IPS-20b (cell line): ENCODE data around the gene GSKIP.

Source experiments
- H3K27ac ChIP-seq: one replicate; pipeline ENCODE4 v1.5.1; 2013; ENCODE audit warnings: low read length
- H3K27me3 ChIP-seq: 2 replicates; pipeline ENCODE4 v1.6.1; 2013; ENCODE audit warnings: mild to moderate bottlenecking, low read length, inconsistent platforms; ENCODE audit not compliant: insufficient read depth
- H3K36me3 ChIP-seq: 2 replicates; pipeline ENCODE4 v1.6.1; 2013; ENCODE audit warnings: low read depth, mild to moderate bottlenecking, inconsistent platforms, low read length, moderate library complexity; ENCODE audit not compliant: insufficient read depth
- H3K4me1 ChIP-seq: 2 replicates; pipeline ENCODE4 v1.6.1; 2013; ENCODE audit warnings: mild to moderate bottlenecking, control low read depth, inconsistent platforms, low read length, moderate library complexity; ENCODE audit not compliant: insufficient read depth
- H3K4me3 ChIP-seq: 2 replicates; pipeline ENCODE4 v1.5.1; 2013; ENCODE audit warnings: mild to moderate bottlenecking, low read length, inconsistent platforms
- H3K9ac ChIP-seq: 2 replicates; pipeline ENCODE4 v1.6.1; 2013; ENCODE audit warnings: low read depth, mild to moderate bottlenecking, inconsistent platforms, low read length, moderate library complexity
- H3K9me3 ChIP-seq: 2 replicates; pipeline ENCODE4 v1.6.1; 2013; ENCODE audit warnings: mild to moderate bottlenecking, low read depth, low read length, inconsistent platforms; ENCODE audit not compliant: insufficient read depth

Gene GSKIP

DNA sequence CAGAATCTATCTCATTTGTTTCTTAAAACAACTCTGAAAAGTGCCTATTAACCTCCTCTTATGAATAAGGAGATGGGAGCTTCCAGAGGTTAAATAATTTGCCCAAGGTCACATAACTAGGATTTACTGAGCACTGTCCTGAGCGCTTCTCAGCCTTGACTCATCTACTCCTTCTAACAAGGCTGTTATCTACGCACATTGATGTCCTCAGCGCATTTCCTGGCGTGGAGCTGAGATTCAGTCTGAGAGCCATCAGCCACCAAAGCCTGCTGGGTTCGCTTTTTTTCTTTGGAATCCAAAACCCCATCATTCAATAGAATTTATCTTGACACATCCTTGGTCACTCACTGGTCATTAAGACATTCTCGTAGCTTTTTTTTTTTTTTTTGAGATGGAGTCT is 57.9 kb downstream of the GSKIP start:
- no peak overlapping the region for H3K4me3 ChIP-seq

GRCh38 chr14:96422992-96423391 is 59.7 kb downstream of the GSKIP start:
- H3K27ac ChIP-seq: no peak overlapping the region
- no peaks in the 10 kb centered on the region for H3K9me3 ChIP-seq
- no peaks in the 10 kb centered on the region for H3K27me3 ChIP-seq
- H3K4me3 ChIP-seq: no peak overlapping the region
- H3K4me1 ChIP-seq: no peaks in the 10 kb centered on the region; the same call in 1 of the 2 replicates
- H3K9ac ChIP-seq: no peak overlapping the region
- no peaks in the 10 kb centered on the region for H3K36me3 ChIP-seq

More for the DNA sequence above, 57.9 kb downstream of the GSKIP start:
- Histone ChIP-seq H3K27ac (no peak overlapping the region), H3K27me3 (no peaks in the 10 kb centered on the region), H3K36me3 (no peaks in the 10 kb centered on the region), H3K9ac (no peak overlapping the region), H3K4me1 (no peaks in the 10 kb centered on the region; the same call in 1 of the 2 replicates), H3K9me3 (no peaks in the 10 kb centered on the region)

GRCh38 chr14:96423446-96424108 is 60.3 kb downstream of the GSKIP start:
- no peaks in the 10 kb centered on the region for H3K36me3 ChIP-seq
- H3K27me3 ChIP-seq: no peaks in the 10 kb centered on the region
- no peak overlapping the region for H3K9ac ChIP-seq
- no peaks in the 10 kb centered on the region for H3K9me3 ChIP-seq
- H3K4me3 ChIP-seq: no peak overlapping the region
- no peak overlapping the region for H3K27ac ChIP-seq
- H3K4me1 ChIP-seq: no peaks in the 10 kb centered on the region; the same call in 1 of the 2 replicates

GRCh38 chr14:96424109-96424989 is 61.0 kb downstream of the GSKIP start:
- Histone ChIP-seq H3K9ac (no peak overlapping the region), H3K27me3 (no peaks in the 10 kb centered on the region), H3K27ac (no peak overlapping the region), H3K4me3 (no peak overlapping the region), H3K36me3 (no peaks in the 10 kb centered on the region), H3K9me3 (no peaks in the 10 kb centered on the region), H3K4me1 (no peaks in the 10 kb centered on the region; the same call in 1 of the 2 replicates)

DNA sequence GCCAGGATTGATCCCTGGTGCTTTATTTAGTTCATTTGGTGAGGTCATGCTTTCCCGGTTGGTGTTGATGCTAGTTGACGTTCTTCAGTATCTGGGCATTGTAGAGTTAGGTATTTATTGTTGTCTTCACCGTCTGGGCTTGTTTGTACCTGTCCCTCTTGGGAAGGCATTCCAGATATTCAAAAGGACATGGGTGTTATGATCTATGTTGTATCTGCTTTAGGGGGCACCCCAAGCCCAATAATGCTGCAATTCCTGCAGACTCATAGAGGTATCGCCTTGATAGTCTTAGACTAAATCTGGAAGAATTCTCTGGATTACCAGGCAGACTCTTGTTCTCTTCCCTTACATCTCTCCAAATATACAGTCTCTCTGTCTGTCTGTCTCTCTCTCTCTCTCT is 70.7 kb downstream of the GSKIP start:
- no peaks in the 10 kb centered on the region for H3K36me3 ChIP-seq
- H3K9ac ChIP-seq: no peak overlapping the region
- H3K4me1 ChIP-seq: no peaks in the 10 kb centered on the region; the same call in 1 of the 2 replicates
- no peaks in the 10 kb centered on the region for H3K27me3 ChIP-seq
- no peak overlapping the region for H3K27ac ChIP-seq
- H3K4me3 ChIP-seq: no peak overlapping the region
- H3K9me3 ChIP-seq: no peaks in the 10 kb centered on the region
